ENCODE results near the gene PSMA2. TPM values are rescaled to one million over a fixed set of nuclear protein-coding genes. Genes with fewer than 3 reads are reported as not detected.

PSMA2 gene
- total RNA-seq, 1 donor = 67.8 TPM

GRCh38 chr7:42876182-42877068, 55.5 kb downstream of the PSMA2 start:
- peak; percentile 60 for DNase-seq (ENCODE audit: low read depth)
- H3K4me3 ChIP-seq (ENCODE audit: low read depth, low read length) = no peak overlapping the region
- TF ChIP-seq, protein P1, sequence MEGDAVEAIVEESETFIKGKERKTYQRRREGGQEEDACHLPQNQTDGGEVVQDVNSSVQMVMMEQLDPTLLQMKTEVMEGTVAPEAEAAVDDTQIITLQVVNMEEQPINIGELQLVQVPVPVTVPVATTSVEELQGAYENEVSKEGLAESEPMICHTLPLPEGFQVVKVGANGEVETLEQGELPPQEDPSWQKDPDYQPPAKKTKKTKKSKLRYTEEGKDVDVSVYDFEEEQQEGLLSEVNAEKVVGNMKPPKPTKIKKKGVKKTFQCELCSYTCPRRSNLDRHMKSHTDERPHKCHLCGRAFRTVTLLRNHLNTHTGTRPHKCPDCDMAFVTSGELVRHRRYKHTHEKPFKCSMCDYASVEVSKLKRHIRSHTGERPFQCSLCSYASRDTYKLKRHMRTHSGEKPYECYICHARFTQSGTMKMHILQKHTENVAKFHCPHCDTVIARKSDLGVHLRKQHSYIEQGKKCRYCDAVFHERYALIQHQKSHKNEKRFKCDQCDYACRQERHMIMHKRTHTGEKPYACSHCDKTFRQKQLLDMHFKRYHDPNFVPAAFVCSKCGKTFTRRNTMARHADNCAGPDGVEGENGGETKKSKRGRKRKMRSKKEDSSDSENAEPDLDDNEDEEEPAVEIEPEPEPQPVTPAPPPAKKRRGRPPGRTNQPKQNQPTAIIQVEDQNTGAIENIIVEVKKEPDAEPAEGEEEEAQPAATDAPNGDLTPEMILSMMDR (IDR thresholded peaks at IDR 0.05; ENCODE audit: insufficient read depth, low read depth, low read length) = peak; percentile 82

DNA sequence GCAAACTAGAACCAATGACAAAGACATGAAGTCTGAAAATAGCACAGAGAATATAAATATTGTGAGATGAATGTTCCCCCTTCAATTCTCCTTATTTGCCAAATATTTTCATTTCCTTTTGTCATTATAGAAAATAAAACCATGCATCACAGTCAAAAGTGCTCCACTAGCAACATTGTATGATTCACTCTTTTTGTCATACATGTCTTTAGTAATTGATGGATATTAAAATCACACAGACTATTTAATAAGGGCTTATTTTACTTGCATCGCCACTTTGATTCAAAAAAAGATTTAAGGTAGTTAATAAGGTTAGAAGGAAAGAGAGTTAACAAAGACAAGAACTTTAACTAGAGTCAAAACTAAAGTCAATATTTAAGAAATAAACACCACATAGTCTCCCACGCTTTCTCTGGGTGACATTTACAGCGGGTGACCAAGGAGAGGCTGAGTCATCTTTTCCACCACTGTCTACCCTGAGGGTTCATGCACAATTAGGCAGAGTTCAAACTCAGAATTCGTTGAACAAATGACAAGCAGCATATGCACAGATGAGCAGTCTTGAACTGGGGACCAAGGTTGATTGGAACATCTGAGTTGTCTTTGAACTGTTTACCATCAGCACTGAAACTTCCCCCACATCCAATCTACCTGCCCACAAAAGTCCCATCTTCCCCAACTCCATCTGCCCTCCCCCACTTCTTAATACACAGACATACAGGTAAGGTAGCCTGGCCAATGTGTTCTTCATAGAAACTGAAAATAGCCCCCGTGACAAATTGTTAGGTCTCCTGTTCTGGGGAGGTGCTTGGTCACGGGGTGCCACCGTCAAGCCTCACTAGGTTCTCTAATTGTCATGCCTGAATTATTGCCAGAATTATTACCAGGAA, 62.6 kb downstream of the PSMA2 start:
- peak; percentile 59 for DNase-seq (ENCODE audit: low read depth)
- TF ChIP-seq, protein P1 (IDR thresholded peaks at IDR 0.05; ENCODE audit: insufficient read depth, low read depth, low read length) = no peak
- no peak overlapping the region for H3K4me3 ChIP-seq (ENCODE audit: low read depth, low read length)

DNA sequence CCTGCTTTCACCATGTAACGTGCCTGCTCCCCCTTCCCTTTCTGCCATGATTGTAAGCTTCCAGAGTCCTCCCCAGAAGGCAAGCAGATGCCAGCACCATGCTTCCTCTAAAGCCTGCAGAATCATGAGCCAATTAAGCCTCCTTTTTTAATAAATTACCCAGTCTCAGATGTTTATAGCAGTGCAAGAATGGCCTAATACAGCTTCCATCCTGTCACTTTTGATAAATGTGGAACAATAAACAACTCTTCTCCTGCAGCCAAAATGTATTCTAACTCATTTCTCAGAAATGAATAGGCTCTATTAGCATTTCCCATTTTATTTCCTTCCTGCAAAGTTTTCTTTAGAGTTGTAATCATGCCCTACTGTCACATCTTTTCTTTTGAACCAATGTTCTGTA, 63.5 kb downstream of the PSMA2 start:
- TF ChIP-seq, protein P1 (IDR thresholded peaks at IDR 0.05; ENCODE audit: insufficient read depth, low read depth, low read length) = no peak
- peak; percentile 30 for DNase-seq (ENCODE audit: low read depth)

More for the DNA sequence above, 63.5 kb downstream of the PSMA2 start:
- no peak overlapping the region for H3K4me3 ChIP-seq (ENCODE audit: low read depth, low read length)

Other genes starting within 250 kb of the PSMA2 start
- 4.5 and 5.2 TPM in 2 replicates for gene C7orf25, start 20.1 kb downstream of the PSMA2 start, total RNA-seq
- 40.3 and 46.6 TPM in 2 replicates for gene MRPL32, start 202 bp upstream of the PSMA2 start, total RNA-seq
- gene HECW1, start 180.5 kb upstream of the PSMA2 start, total RNA-seq = 1.7 and 3.2 TPM in 2 replicates